ENCODE results near the gene VASH2. TPM values are rescaled to one million over a fixed set of nuclear protein-coding genes. Genes with fewer than 3 reads are reported as not detected.
A peak's percentile ranks its signal among the peaks of the same experiment; 100 is the strongest.

The VASH2 gene
- total RNA-seq, 2 donors from 2014 or later, result 0.81 TPM; not detected in 1

GRCh38 chr1:212973426-212973825, 23.1 kb downstream of the VASH2 start:
- no peak for DNase-seq (ENCODE audit: low spot score)
- Mint-ChIP-seq H3K4me1 (ENCODE audit: low read depth in 2 of 2) (no peaks in the 10 kb centered on the region), H3K4me3 (no peak overlapping the region), H3K27me3 (peaks cover 0 to 6% of the 10 kb centered on the region in 2 donors), H3K27ac (no peak overlapping the region), H3K36me3 (no peaks in the 10 kb centered on the region), H3K9me3 (no peaks in the 10 kb centered on the region)
- ATAC-seq, result no peak

DNA sequence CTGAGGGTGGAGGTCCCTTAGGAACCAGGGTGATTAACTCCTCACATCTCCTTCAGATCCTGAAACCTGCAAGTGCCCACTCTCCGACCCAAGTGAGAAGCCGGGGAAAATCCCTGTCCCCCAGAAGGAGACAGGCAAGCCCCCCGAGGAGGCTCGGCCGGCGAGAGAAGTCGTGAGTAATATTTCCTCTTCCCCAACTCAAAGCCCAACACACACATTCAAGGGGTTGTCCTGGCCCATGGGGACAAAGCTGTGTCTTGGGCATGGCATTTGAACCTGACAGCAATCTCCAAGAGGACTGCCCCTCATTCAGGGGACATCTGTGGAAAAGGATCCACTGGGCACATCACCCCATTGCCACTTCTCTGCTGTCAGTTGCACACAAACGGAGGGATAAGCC, 23.6 kb downstream of the VASH2 start:
- Mint-ChIP-seq H3K4me1 (ENCODE audit: low read depth in 2 of 2) (no peaks in the 10 kb centered on the region), H3K36me3 (no peaks in the 10 kb centered on the region), H3K27me3 (peaks cover 0 to 6% of the 10 kb centered on the region in 2 donors), H3K4me3 (no peak overlapping the region), H3K27ac (no peak overlapping the region), H3K9me3 (no peaks in the 10 kb centered on the region)
- DNase-seq (ENCODE audit: low spot score) (no peak), ATAC-seq (no peak)

GRCh38 chr1:212974711-212975110, 24.4 kb downstream of the VASH2 start:
- Mint-ChIP-seq H3K9me3 (no peaks in the 10 kb centered on the region), H3K27ac (no peak overlapping the region), H3K4me3 (no peak overlapping the region), H3K27me3 (peaks cover 0 to 3% of the 10 kb centered on the region in 2 donors), H3K4me1 (ENCODE audit: low read depth in 2 of 2) (no peaks in the 10 kb centered on the region), H3K36me3 (no peaks in the 10 kb centered on the region)
- no peak for ATAC-seq
- no peak for DNase-seq (ENCODE audit: low spot score)

DNA sequence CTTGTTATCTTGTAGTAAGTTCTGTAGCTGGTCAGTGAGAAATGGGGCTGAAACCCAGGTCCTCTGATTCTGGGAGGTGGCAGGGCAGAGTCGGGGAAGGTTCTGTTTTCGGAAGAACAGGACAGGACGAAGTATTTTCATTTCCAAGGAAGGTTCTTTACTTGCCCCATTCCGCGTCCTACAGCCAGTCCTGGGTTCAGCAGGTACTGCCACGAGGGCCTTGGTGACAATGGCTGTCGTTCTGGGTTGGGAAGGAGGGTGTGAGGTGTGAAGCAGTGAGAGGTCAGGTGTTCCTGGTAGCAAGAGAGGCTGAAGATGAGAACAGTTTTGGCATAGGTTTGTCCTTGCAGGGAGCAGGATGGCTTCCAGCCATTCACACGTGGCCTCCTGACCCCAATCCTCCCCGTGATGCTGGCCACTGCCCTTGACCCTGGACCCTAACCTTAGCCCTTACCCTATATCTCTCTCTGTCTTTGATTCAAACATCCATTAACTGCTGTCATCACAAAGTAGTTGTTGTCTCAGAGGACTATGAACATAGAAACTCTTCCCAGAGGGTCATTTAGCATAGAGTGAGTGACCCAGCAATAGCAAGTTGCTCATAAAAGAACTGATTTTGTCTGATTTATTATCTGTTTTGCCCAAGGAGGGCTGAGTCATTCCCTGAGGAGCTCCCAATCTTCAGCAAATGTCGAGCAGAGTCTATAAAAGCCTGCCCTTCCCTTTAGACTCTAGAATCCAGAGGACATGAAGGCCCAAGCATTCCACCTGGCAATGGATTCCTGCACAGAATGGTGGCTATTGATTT, 25.0 kb downstream of the VASH2 start:
- Mint-ChIP-seq H3K27ac (no peak overlapping the region), H3K27me3 (no peaks in the 10 kb centered on the region), H3K36me3 (no peaks in the 10 kb centered on the region), H3K4me3 (no peak overlapping the region), H3K9me3 (no peaks in the 10 kb centered on the region), H3K4me1 (ENCODE audit: low read depth in 2 of 2) (no peaks in the 10 kb centered on the region)
- ATAC-seq, result no peak
- no peak for DNase-seq (ENCODE audit: low spot score)

- H3K9me3 Mint-ChIP-seq, result no peaks in the 10 kb centered on the region
- H3K4me1 Mint-ChIP-seq (ENCODE audit: low read depth in 2 of 2), result peaks cover 0 to 2% of the 10 kb centered on the region in 2 donors
- no peak overlapping the region for H3K4me3 Mint-ChIP-seq
- no peaks in the 10 kb centered on the region for H3K36me3 Mint-ChIP-seq
- DNase-seq (ENCODE audit: low spot score) (no peak), ATAC-seq (no peak)
- no peak overlapping the region for H3K27ac Mint-ChIP-seq
- no peaks in the 10 kb centered on the region for H3K27me3 Mint-ChIP-seq
These were observed 26.2 kb downstream of the VASH2 start for GRCh38 chr1:212976586-212976985.

DNA sequence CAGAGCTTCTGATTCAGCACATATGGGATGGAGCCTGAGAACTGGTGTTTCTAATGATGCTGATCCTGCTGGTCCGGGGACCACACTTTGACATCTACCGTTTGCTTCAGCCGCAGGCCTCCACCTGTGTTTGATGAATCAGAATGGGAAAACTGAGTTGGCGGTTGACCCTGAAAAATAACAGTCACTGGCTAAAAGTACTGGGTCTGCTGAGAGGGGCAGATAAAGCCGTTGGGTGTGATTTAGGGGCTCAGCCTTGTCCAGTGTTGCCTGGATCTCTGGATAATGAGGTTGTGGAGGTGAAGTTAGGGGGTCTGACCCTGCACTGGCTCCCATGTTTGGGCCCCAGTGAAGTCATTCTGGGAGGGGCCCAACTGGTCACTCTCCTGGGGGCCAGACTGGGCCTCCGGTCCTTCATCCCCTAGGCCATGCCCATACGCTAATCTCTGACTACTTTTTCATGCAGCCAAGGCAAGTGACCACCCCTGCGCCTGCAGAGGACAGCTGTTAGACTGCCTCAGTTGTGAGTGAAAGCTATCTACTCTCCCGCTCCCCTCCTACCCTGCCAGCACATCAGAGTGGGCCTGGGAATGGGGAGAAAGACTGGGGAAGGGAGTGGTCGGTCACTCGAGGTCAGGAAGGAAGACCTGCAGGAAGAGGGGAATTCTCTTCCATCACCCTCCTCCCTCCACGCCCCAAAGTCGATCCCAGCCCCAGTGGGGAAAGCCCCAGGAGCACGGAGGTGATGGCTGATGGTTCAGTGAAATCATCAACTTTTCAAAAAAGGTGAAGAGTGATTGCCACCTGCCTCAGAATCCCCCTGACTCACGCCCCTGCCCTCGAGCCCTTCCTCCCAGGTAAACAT, 27.7 kb downstream of the VASH2 start:
- H3K27ac Mint-ChIP-seq, result no peak overlapping the region

GRCh38 chr1:212979340-212980122, 29.2 kb downstream of the VASH2 start:
- Mint-ChIP-seq H3K4me1 (ENCODE audit: low read depth in 2 of 2) (peaks cover 0 to 6% of the 10 kb centered on the region in 2 donors), H3K27me3 (no peaks in the 10 kb centered on the region), H3K27ac (no peak overlapping the region), H3K36me3 (no peaks in the 10 kb centered on the region), H3K9me3 (no peaks in the 10 kb centered on the region), H3K4me3 (no peak overlapping the region)
- no peak for DNase-seq (ENCODE audit: low spot score)
- ATAC-seq, result no peak

More for the DNA sequence above, 27.7 kb downstream of the VASH2 start:
- ATAC-seq (no peak), DNase-seq (ENCODE audit: low spot score) (no peak)
- H3K36me3 Mint-ChIP-seq, result no peaks in the 10 kb centered on the region
- H3K4me3 Mint-ChIP-seq, result no peak overlapping the region
- no peaks in the 10 kb centered on the region for H3K9me3 Mint-ChIP-seq
- peaks cover 0 to 6% of the 10 kb centered on the region in 2 donors for H3K4me1 Mint-ChIP-seq (ENCODE audit: low read depth in 2 of 2)
- no peaks in the 10 kb centered on the region for H3K27me3 Mint-ChIP-seq

- Mint-ChIP-seq H3K27me3 (no peaks in the 10 kb centered on the region), H3K36me3 (no peaks in the 10 kb centered on the region), H3K4me1 (ENCODE audit: low read depth in 2 of 2) (peaks cover 0 to 6% of the 10 kb centered on the region in 2 donors), H3K9me3 (no peaks in the 10 kb centered on the region), H3K4me3 (no peak overlapping the region), H3K27ac (peak overlapping the region in 1 of 2 donors; percentile 9)
- no peak for DNase-seq (ENCODE audit: low spot score)
- no peak for ATAC-seq
These were observed 29.9 kb downstream of the VASH2 start for GRCh38 chr1:212980123-212980785.

- no peaks in the 10 kb centered on the region for H3K9me3 Mint-ChIP-seq
- peak in 1 of 2 donors; percentile 8 for ATAC-seq
- no peaks in the 10 kb centered on the region for H3K36me3 Mint-ChIP-seq
- no peaks in the 10 kb centered on the region for H3K27me3 Mint-ChIP-seq
- no peak overlapping the region for H3K4me3 Mint-ChIP-seq
- no peak for DNase-seq (ENCODE audit: low spot score)
- H3K27ac Mint-ChIP-seq, result no peak overlapping the region
- peaks cover 0 to 6% of the 10 kb centered on the region in 2 donors for H3K4me1 Mint-ChIP-seq (ENCODE audit: low read depth in 2 of 2)
These were observed 30.7 kb downstream of the VASH2 start for GRCh38 chr1:212981025-212981495.

- Mint-ChIP-seq H3K36me3 (no peaks in the 10 kb centered on the region), H3K9me3 (no peaks in the 10 kb centered on the region), H3K27ac (no peak overlapping the region), H3K27me3 (no peaks in the 10 kb centered on the region), H3K4me3 (no peak overlapping the region), H3K4me1 (ENCODE audit: low read depth in 2 of 2) (peaks cover 0 to 6% of the 10 kb centered on the region in 2 donors)
- DNase-seq (ENCODE audit: low spot score), result no peak
- ATAC-seq, result peak in 1 of 2 donors; percentile 56
These were observed 31.4 kb downstream of the VASH2 start for GRCh38 chr1:212981571-212982328.

DNA sequence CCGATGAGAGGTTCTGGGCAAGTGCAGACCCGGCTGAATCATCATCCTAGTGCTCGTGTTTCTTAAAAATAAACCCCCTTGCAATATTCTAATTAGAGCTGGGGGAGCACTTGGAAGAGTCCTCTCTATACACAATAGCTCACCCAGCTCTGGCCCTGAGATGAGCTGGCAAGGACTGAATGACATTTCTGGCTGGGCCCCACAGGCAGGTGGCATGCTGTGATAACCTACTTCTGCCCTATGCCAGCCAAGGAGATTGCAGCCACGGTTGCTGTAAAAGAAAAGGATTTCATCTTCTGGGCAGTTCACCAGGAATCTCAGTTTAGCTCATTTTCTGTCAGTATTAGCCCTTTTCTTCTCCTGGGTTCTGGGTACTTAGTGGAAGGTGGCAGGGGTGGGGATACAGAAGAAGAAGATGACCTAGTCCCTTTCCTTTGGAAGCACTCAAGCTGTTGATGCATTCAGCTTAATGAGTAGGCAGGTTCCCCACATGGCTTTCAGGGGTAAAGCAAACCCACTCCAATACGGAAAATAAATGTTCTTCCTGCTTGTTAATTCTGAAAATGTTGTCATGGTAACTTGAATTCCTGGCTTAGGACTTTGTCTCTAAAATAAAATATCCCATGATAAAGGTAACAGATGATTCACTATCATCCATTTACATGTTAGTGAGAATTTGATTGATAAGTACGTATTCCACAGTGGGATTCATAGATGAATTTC, 32.2 kb downstream of the VASH2 start:
- DNase-seq (ENCODE audit: low spot score), result no peak

DNA sequence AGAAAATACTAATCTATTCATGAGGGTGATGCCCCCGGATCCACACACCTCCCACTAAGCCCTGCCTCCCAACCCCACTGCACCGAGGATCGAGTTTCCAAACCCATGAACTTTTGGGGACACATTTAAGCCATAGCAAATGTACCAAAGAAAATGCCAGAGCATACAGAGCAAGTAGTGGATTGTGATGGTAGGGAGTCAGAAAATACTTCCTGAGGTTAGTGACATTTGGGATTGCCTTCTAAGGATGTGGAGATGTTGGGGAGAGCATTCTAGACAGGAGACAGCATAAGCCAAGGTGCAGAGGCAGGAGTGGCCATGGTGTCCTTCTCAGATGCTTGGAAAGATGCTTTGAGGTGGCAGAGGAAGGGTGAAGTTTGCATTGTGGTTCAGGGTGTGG, 33.1 kb downstream of the VASH2 start:
- no peaks in the 10 kb centered on the region for H3K9me3 Mint-ChIP-seq
- no peak for DNase-seq (ENCODE audit: low spot score)
- peaks cover 0 to 6% of the 10 kb centered on the region in 2 donors for H3K4me1 Mint-ChIP-seq (ENCODE audit: low read depth in 2 of 2)
- H3K4me3 Mint-ChIP-seq, result no peak overlapping the region
- no peak overlapping the region for H3K27ac Mint-ChIP-seq
- H3K36me3 Mint-ChIP-seq, result no peaks in the 10 kb centered on the region
- no peak for ATAC-seq
- no peaks in the 10 kb centered on the region for H3K27me3 Mint-ChIP-seq

More for the DNA sequence above, 32.2 kb downstream of the VASH2 start:
- Mint-ChIP-seq H3K9me3 (no peaks in the 10 kb centered on the region), H3K27me3 (no peaks in the 10 kb centered on the region), H3K4me1 (ENCODE audit: low read depth in 2 of 2) (peaks cover 0 to 6% of the 10 kb centered on the region in 2 donors), H3K4me3 (no peak overlapping the region), H3K36me3 (no peaks in the 10 kb centered on the region), H3K27ac (no peak overlapping the region)
- ATAC-seq, result no peak
